Esophagus mucosa (tissue), 1 donor: ENCODE data around the gene RPL9. TPM values are rescaled to one million over a fixed set of nuclear protein-coding genes. Genes with fewer than 3 reads are reported as not detected.
"Not testable (repeated sequence)": the region's sequence is repeated elsewhere in the genome, so short reads cannot be mapped to it uniquely, and the experiment has no call there.

Source experiments
- ATAC-seq: fragments of 200-7000 bp; cut with Tn5 transposase; one replicate; pipeline ENCODE4 v1.9.1; 2020
- total RNA-seq: library from RNA; stranded (reverse); gene quantifications from one replicate; pipeline ENCODE4 v1.2.4, GENCODE V29; 2023
- donor health status: DM: yes; HTN: yes; CAD: no.

Gene RPL9
- total RNA-seq, 1 donor from 2014 or later, result 1,488 TPM

DNA sequence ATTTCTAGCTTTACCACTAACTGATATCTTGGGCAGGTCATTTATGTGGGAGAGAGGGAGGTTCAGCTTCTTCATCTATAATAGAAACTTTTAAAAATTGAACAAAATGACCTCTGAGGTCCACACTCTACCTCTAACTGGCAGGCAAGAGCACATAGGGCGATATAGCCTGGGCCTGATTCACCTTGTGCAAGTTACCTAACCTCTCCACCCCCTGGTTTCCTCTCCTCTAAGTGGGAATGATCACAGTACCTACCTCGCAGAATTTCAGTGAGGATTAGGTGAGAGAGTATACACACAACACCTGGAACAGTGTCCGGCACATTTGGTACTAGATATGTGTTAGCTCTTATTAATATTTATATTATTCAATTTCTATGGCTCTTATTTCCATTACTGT is 36.5 kb downstream of the RPL9 start:
- ATAC-seq, result no peak

DNA sequence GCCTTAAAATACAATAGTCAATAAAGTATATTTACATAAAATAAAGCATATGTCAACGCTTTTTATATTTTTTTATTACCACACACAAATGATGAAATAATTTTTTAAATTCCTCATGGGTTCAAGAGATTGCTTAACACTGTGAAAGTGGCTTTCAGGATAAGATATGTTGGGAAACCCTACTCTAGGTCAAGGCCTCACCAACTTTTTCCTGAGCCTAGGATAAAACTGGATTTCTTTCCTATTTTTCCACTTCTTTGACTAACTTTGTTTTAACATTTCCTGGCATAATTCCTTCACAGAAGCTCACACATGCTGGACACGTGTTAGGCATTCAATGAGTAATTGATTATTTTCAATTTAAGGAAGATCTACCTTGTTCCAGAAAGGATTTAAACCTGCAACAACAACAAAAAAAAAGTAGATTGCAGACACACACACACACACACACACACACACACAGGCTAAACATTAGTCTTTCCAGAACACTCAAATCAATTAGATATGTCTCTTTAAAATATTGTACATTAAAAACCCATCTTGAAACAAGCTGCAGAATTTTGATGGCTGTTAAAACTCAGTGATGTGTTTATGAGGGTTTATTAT is 42.9 kb downstream of the RPL9 start:
- ATAC-seq, result no peak

DNA sequence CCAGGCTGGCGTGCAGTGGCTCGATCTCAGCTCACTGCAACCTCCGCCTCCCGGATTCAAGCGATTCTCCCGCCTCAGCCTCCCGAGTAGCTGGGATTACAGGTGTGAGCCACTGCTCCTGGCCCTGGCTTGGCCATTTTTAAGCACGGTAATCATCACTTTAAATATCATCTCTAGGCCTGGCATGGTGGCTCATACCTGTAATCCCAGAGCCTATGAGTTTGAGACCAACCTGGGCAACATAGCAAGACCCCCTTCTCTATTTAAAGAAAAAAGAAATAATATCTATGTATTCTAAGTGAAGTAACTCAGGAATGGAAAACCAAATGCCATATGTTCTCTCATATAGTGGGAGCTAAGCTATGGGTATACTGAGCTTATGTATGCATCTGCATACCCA is 47.2 kb downstream of the RPL9 start:
- not testable (repeated sequence) for ATAC-seq

DNA sequence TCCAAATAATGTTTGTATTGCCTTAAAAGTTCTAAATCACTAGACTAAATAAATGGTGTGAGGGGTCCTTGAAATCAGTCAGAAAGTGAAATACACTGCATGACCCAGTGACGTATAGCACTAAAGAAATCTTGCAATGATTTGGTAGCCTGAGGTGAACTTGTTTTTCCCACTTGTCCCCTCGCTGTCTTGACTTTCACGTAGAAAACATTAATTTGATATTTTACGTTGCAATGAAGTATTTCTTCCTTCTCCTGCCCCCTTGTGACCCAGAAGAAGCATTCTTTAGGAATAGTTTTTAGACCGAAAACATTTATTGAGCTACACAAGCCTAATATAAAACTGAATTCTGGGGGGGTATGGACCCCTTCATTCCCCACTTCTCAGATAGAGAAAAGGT is 48.3 kb downstream of the RPL9 start:
- ATAC-seq, result no peak

DNA sequence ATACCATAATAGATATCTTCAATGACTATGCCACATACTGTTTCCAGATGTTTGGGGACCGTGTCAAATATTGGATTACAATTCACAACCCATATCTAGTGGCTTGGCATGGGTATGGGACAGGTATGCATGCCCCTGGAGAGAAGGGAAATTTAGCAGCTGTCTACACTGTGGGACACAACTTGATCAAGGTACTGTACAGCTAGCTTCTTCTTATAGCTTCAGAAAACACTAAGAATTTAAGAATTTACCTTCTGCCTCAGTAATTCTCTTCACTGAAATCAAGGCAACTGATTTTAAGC is 51.2 kb downstream of the RPL9 start:
- ATAC-seq, result no peak

DNA sequence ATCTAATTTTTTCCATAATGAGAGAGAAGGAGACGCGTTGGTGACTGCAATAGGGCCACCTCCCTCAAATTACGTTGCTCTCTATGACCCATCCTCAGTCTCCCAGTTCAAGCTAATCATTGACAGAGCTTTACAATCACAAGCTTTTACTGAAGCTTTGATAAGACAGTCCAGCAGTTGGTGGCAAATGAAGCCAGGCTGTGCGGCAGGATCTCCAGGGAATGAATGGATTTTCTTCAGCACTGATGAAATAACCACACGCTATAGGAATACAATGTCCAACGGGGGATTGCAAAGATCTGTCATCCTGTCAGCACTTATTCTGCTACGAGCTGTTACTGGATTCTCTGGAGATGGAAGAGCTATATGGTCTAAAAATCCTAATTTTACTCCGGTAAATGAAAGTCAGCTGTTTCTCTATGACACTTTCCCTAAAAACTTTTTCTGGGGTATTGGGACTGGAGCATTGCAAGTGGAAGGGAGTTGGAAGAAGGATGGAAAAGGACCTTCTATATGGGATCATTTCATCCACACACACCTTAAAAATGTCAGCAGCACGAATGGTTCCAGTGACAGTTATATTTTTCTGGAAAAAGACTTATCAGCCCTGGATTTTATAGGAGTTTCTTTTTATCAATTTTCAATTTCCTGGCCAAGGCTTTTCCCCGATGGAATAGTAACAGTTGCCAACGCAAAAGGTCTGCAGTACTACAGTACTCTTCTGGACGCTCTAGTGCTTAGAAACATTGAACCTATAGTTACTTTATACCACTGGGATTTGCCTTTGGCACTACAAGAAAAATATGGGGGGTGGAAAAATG is 51.7 kb downstream of the RPL9 start, which contains the start of gene KLB:
Gene KLB (plus strand): TSS at position 168 of the 821 bp plus-strand sequence. CDS start 20 bp downstream, at position 188.
- no peak for ATAC-seq

Other genes starting within 250 kb of the RPL9 start
- 30.5 TPM for gene RFC1, start 92.6 kb downstream of the RPL9 start, total RNA-seq
- 0.32 TPM for gene KLB, start 52.0 kb downstream of the RPL9 start, total RNA-seq
- 13.7 TPM for gene LIAS, start 134 bp upstream of the RPL9 start, total RNA-seq
- gene UGDH, start 68.5 kb upstream of the RPL9 start, total RNA-seq, result 42.7 TPM
- gene SMIM14, start 179.9 kb upstream of the RPL9 start, total RNA-seq, result 39.9 TPM
- gene UBE2K, start 239.2 kb upstream of the RPL9 start, total RNA-seq, result 81.1 TPM